ENCODE results near the gene ANO1.

DNA sequence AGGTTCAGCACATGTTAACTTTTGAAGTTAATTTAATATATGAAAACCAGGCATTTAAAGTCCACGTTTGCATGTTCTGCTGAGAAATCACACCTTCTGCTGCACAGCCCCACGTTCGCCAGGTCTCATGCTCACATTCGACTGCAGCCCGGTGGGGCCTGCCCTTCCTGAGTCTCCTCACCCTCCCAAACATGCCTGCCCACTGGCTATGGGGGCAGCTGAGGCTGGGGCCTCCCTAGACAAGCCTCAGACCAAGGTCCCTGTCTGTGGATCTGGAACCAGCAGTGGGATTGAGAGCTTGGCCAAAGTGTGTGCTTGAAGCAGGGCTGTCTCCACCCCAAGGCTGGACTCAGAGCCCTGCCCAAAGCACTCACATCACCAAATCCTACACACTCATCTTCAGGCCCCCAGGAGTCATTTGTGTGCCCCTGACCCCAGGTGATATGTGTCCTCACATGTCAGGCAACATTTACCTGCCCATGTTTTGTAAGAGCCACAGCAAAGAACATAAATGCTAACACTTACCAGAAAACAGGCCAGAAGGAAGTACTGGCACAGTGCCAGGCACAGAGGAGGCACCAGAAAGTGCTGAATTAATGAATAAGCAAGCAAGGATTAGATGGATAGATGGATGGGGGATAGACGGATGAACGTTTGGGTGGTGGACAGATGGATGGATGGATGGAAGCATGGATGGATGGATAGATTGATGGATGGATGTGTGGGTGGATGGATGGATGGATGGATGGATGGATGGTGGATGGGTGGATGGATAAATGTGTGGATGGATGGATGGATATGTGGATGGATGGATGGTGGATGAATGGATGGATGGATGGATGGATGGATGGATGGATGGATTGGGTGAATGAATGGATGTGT, 115.5 kb downstream of the ANO1 start:
- TF ChIP-seq, protein P1, sequence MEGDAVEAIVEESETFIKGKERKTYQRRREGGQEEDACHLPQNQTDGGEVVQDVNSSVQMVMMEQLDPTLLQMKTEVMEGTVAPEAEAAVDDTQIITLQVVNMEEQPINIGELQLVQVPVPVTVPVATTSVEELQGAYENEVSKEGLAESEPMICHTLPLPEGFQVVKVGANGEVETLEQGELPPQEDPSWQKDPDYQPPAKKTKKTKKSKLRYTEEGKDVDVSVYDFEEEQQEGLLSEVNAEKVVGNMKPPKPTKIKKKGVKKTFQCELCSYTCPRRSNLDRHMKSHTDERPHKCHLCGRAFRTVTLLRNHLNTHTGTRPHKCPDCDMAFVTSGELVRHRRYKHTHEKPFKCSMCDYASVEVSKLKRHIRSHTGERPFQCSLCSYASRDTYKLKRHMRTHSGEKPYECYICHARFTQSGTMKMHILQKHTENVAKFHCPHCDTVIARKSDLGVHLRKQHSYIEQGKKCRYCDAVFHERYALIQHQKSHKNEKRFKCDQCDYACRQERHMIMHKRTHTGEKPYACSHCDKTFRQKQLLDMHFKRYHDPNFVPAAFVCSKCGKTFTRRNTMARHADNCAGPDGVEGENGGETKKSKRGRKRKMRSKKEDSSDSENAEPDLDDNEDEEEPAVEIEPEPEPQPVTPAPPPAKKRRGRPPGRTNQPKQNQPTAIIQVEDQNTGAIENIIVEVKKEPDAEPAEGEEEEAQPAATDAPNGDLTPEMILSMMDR (IDR thresholded peaks at IDR 0.05): no peak
- no peak for TF ChIP-seq EZH2 (IDR thresholded peaks at IDR 0.05; ENCODE audit: borderline replicate concordance, insufficient read depth, low read depth, low read length, poor library complexity, severe bottlenecking)

All from B cell (primary cell).